HG03558 (cell line): ENCODE data around the gene AJUBA.
"Not testable (repeated sequence)": the region's sequence is repeated elsewhere in the genome, so short reads cannot be mapped to it uniquely, and the experiment has no call there.

Source experiments
- ATAC-seq: cut with Tn5 transposase; IDR thresholded peaks from one replicate; pipeline ENCODE4 v1.9.1; 2021; ENCODE audit warnings: moderate number of reproducible peaks; ENCODE audit not compliant: unreplicated experiment; ENCODE audit errors: extremely low read depth

Gene AJUBA

DNA sequence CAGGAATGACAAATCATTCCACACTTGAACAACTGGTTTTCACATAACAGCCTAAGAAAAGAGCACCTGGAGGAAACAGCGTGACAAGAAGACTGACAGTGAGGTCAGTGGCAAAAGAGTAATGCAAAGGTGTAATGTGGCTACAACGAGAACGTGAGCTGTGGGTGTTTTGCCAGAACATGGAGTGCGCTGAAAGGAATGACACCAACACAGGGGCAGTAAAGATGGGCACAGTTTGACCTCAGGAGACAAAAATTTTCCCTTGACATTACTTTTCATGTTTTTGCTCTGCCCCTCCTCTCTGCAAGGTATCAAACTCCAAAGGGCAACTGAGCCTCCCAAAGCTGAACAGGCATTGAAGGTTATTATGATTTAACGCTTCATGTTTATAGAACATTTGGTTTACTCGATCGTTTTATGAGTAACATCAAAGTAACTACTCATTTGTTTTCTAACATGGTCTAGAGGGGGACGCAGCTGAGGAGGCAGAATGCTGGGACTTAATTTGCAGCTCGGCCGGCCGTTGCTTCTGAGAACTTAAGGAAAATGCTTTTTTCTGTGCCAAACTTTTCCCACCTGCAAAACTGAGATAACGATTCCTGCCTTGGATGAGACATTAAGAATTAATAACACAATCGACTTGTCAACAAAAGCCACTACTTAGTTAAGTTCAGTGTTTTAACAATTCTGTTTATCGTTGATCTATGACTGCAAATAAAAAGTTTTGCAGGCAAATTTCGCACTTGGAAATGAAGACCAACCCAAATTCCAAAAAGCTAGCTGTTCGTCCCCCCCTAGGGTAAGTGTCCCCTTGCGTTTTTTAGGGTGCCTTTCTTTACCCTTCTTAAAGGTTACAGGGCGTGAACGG lies 26.4 kb downstream of the AJUBA start:
- ATAC-seq, result no peak

DNA sequence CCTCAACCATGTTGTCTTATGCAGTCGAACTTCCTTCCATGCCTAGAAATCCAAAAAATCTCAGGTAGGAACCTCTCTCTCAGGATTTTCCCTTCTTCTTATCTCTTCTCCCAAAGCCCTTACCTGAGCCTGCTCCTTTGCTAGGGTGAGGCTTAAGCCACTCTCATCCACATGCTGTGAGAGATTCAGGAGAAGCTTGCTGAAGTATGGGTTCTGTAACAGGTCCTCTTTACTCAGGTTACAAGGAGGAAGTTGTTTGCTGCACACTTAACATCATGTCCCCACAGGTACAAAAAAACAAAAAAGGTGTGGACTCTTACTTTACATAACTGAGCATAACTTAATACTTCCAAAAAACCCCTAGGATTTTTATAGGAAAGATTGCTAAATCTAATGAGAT lies 29.9 kb downstream of the AJUBA start:
- no peak for ATAC-seq

DNA sequence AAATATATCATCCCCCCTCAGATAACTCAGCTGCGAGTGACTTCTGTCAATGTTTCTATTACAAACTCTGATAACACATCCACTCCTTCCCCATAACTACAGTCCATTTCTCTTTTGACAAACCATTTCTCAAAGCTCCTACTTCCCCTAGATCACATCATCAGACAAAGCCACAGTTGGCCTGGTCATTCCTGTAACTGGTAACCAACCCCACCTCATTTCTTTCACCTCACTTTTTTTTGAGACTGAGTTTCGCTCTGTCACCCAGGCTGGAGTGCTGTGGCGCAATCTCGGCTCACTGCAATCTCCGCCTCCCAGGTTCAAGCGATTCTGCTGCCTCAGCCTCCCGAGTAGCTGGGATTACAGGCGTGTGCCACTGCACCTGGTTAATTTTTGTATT lies 30.6 kb downstream of the AJUBA start:
- ATAC-seq, result not testable (repeated sequence)

DNA sequence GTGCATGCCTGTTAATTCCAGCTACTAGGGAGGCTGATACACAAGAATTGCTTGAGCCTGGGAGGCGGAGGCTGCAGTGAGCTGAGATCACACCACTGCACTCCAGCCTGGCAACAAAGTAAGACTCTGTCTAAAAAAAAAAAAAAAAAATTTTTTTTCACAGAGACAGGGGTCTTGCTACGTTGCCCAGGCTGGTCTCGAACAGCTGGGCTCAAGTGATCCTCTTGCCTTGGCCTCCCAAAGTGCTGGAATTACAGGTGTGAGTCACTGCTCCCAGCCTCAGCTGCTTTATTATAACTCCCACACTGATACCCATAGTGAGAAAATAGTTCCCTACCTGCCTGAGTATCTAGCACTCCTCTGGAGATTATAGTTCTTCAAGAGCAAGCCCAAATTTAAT lies 36.7 kb downstream of the AJUBA start:
- no peak for ATAC-seq

DNA sequence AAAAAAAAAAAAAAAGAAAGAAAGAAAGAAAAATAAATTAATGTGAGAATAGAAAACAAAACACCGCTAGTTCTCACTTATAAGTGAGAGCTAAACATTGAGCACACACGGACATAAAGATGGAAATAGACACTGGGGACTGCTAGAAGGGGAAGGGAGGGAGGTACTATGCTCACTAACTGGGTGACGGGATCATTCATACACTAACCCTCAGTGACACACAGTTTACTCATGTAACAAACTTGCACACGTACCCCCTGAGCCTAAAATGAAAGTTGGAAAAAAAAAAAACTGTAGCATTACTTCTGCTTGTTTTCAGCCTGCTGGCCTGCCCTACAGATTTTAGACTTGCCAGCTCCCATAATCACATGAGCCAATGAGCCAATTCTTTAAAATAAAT lies 42.7 kb downstream of the AJUBA start:
- no peak for ATAC-seq

DNA sequence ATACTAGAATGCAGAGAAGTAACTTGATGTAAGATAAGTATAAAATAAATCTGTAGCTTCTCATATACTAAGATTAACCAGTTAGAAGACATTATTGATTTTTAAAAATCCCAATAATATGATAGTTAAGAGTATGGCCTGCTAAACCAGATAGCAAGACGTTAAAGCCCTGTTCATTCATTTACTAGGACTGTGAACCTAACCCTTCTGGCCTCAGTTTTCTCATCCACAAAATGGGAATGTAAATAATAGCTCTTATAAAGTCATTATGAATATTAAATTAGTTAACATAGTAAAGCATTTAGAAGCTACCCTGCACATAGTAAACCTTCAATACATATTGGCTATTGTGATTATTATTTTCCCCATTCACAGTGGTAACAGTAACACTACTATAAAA lies 47.2 kb downstream of the AJUBA start:
- ATAC-seq, result no peak

DNA sequence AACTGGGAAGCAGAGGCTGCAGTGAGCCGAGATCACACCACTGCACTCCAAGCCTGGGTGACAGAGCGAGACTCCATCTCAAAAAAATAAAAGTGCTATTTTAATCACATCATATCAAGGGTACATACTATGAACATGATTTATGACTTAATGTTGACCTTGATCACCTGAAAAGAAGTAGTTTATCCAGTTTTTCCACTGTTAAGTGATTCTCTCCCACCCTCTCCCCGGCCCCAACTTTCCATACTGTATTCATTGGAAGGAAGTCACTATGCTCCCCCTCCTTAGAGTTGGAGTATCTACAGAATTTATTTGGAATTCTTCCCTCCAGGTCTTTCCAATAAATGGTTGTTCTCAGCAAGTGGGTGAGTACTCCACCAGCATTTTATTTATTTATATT lies 50.2 kb downstream of the AJUBA start:
- ATAC-seq, result no peak

DNA sequence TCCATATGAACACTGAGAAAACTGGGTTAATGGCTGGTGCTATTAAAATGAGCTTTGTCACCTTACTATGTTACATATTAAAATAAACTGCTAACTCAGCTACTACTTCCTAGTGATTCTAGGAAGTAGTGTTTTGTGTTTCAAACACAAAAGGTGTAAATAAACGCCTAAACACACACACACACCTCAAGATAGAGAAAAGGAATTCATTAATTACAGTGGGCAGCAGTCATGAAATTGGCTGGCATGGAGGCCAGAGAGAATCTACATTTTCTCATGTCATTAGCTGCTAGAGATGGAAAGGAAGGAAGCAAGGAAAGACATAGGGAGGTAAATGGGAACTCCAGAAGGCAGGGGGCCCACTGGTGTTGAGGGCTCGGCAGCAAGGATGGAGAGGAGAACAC lies 52.4 kb downstream of the AJUBA start:
- no peak for ATAC-seq

DNA sequence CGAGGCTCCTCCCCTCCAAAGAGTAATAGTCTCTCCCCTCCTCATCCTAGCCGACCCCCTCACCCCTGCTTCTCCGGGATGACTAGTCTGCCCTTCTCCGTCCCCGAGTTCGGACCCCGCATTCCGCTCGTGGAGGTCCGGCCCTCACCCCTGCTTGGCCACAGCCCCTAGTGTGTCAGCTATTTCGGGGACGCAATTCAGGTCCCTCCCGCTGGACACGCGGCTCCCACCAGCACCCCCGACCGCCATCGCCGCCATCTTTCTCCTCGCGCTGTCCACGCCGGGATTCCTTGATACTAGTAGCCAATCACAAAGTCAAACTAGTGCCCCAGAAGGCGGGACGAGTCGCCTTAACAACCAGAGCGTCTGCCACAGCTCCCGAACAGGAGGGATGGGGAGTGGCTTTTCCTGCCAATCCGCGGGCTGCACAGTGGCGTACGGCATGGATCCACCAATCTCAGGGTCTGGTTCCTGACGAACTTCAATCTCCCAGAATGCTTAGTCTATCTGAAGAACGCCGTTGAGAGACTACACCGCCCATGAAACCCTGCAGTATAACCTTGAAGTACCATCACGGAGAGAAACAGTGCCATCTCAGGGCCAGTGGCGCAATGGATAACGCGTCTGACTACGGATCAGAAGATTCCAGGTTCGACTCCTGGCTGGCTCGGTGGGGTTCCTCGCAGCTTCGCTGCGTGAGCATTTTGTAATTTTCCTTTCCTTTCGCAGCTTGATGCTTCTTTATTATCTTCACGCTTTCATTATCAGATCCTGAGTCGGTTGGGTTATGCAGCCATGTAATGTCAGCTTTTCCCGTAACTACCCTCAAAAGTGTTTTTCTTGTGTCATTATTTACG lies 53.0 kb downstream of the AJUBA start, which contains the start of gene PRMT5:
Gene PRMT5 (minus strand): TSS at position 273 of the 857 bp plus-strand sequence. CDS start 15 bp downstream, at position 258.
- peak; percentile 79 for ATAC-seq

DNA sequence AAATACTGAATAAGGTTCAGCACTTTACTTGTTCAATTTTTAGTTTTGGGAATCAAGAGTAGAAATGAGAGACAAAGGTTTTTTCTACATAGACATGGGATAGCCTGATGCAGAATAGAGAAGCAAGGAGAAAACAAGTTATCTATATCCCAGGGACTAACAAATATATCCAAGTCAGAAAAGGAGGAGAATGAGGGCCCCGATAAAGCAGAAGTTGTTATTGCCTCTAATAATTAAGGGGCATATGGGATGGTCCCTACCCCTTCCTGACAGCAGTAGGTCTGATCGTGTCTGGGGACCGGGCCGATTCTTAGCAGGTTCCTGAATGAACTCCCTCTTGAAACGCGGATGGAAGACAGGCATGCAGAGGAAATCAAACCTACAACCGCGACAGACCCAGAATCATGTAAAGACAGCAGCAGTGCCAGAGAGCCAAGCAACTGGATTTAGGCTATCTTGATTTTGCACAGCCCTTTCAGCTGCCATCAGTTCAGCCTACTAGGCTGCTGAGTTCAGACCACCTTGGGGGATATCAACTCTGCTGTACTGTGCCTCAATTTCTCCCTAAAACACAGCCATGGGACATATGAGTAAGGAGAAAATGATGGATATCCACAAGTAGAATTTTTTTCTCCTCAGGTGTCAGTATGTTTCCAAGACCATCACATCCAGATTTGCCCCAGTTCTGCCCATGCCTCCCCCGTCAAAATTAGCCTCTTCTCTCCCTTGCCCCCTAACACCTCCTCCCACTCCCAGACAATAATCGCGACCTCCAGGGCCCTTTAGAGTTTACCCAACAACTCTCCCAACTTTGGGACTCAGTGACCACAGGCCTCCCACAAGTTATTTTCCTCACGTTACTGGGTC lies 53.9 kb downstream of the AJUBA start:
- ATAC-seq, result no peak

DNA sequence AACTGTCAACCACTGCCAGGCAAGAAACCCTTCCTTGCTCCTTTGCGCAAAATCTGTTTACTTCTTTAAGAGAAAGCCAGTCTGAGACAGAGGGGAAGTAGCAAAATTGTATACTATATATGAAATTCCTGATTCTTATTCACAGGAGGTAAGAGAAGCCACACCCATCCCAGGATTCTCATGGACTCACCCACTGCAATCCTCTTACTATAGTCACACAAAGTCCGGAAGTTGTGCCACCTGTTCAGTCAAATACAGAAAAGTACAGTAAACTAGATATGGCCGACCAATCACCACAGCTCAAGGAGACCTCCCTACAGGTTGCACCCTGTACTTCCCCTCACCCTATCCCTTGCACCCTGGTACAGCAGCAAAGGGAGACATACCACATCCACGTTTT lies 56.0 kb downstream of the AJUBA start:
- ATAC-seq, result no peak

DNA sequence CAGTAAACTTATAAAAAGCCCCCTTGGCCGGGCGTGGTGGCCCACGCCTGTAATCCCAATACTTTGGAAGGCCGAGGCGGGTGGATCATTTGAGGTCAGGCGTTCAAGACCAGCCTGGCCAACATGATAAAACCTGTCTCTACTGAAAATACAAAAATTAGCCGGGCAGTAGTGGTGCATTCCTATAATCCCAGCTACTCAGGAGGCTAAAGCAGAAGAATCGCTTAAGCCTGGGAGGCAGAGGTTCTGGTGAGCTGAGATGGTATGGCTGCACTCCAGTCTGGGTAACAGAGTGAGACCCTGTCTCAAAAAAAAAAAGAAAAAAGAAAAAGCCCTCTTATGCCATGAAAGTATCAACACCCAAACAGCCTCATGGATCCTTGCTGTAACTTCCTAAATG lies 56.8 kb downstream of the AJUBA start:
- ATAC-seq, result no peak

DNA sequence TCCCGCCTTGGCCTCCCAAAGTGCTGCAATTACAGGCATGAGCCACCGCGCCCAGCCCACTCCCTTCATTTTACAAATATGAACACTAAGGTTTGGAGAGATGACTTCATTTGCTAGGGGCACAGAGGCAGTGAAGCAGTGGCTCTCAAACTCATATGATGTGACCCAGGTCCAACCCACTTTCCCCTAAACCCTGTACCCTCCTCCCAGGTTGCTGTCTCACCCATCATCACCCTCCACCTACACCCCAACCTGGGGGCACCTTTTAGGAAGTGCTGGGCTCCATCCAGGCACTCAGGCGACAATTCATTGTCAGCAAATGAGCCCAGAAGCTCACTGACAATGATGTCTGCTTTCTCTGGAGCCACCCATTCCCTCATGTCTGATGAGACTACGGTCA lies 58.6 kb downstream of the AJUBA start:
- ATAC-seq, result no peak

DNA sequence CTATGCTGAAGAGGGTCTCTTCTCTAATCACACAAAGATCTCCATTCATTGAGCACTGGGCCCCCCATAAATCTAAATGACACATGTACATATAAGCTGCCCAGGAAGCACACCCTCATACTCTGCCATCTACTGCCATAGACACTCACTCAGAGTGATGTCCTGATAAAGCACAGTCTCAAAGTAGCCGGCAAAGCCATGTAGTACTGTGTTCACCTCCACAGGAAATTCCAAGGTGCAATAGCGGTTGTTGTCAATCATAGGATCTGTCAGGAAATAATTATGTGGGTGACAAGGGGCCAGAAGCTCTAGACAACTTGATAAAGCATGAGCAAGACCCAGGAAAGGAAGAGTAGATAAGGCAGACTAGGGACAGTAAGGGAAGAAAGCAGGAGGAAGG lies 60.1 kb downstream of the AJUBA start:
- no peak for ATAC-seq
